ENCODE data around the gene DAND5. TPM values are rescaled to one million over a fixed set of nuclear protein-coding genes. Genes with fewer than 3 reads are reported as not detected.

DAND5 gene
- total and polyA plus RNA-seq, 9 of the 15 experiments (the other 6 are each of a cell fraction or from before 2014, with no cell fraction given): 0.22 to 0.83 (median 0.60) TPM

DNA sequence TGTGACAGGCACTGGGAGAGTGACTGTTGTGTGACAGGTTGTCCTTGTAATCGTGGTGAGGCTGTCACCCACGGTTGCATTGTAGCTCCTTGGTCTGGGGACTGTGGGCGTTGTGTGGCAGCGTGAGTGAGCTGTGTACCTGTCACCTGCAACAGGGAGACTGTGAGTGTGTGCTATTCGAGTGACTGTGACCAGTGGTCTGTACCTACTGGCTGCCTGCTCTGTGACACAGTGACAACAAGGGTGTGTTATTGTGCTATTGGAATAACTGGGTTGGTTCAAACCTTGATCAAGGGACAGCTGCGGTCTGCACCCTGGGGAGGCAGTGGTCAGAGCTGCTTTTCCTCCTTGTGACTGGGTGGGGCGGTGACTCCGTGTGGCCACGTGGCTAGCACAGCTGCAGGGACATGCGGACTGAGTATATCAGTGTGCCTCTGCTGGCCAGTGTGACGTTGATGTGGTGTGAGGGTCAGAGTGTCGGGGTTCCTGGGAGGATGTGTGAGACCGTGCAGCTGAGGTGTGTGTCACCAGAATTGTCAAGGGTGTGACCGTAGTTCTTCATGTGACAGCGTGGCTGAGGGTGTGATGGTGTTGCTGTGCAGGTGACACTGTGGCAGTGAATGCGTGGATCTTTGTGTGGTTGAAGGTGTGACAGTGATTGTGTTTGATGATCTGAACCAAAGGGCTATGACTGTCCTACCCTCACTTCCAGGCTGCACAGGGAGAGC is 15.8 kb downstream of the DAND5 start (continued):
- TF ChIP-seq, protein P1, sequence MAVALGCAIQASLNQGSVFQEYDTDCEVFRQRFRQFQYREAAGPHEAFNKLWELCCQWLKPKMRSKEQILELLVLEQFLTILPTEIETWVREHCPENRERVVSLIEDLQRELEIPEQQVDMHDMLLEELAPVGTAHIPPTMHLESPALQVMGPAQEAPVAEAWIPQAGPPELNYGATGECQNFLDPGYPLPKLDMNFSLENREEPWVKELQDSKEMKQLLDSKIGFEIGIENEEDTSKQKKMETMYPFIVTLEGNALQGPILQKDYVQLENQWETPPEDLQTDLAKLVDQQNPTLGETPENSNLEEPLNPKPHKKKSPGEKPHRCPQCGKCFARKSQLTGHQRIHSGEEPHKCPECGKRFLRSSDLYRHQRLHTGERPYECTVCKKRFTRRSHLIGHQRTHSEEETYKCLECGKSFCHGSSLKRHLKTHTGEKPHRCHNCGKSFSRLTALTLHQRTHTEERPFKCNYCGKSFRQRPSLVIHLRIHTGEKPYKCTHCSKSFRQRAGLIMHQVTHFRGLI (CRISPR knock-in tag; IDR thresholded peaks at IDR 0.05): no peak
- TF ChIP-seq RFX5 (IDR thresholded peaks at IDR 0.05; ENCODE audit: low read depth, low read length) (no peak), STAT5A (IDR thresholded peaks at IDR 0.05; ENCODE audit: borderline replicate concordance, low read length) (no peak), MTF1 (CRISPR knock-in tag; IDR thresholded peaks at IDR 0.05; ENCODE audit: borderline replicate concordance) (no peak), ZNF699 (CRISPR knock-in tag; IDR thresholded peaks at IDR 0.05; ENCODE audit: insufficient replicate concordance) (no peak), RUNX1 (IDR thresholded peaks at IDR 0.05; ENCODE audit: low read depth) (no peak), MTA3 (IDR thresholded peaks at IDR 0.05; ENCODE audit: borderline replicate concordance) (no peak; the same call in 1 of the 2 replicates), BDP1 (IDR thresholded peaks at IDR 0.05; ENCODE audit: insufficient read depth, insufficient read length) (no peak), ZNF217 (CRISPR knock-in tag; IDR thresholded peaks at IDR 0.05) (no peak), ZNF263 (CRISPR knock-in tag; IDR thresholded peaks at IDR 0.05; ENCODE audit: borderline replicate concordance) (no peak)
- TF ChIP-seq, protein P2, sequence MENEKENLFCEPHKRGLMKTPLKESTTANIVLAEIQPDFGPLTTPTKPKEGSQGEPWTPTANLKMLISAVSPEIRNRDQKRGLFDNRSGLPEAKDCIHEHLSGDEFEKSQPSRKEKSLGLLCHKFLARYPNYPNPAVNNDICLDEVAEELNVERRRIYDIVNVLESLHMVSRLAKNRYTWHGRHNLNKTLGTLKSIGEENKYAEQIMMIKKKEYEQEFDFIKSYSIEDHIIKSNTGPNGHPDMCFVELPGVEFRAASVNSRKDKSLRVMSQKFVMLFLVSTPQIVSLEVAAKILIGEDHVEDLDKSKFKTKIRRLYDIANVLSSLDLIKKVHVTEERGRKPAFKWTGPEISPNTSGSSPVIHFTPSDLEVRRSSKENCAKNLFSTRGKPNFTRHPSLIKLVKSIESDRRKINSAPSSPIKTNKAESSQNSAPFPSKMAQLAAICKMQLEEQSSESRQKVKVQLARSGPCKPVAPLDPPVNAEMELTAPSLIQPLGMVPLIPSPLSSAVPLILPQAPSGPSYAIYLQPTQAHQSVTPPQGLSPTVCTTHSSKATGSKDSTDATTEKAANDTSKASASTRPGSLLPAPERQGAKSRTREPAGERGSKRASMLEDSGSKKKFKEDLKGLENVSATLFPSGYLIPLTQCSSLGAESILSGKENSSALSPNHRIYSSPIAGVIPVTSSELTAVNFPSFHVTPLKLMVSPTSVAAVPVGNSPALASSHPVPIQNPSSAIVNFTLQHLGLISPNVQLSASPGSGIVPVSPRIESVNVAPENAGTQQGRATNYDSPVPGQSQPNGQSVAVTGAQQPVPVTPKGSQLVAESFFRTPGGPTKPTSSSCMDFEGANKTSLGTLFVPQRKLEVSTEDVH (IDR thresholded peaks at IDR 0.05; ENCODE audit: low read depth, partially characterized antibody): no peak
- TF ChIP-seq, protein P3, sequence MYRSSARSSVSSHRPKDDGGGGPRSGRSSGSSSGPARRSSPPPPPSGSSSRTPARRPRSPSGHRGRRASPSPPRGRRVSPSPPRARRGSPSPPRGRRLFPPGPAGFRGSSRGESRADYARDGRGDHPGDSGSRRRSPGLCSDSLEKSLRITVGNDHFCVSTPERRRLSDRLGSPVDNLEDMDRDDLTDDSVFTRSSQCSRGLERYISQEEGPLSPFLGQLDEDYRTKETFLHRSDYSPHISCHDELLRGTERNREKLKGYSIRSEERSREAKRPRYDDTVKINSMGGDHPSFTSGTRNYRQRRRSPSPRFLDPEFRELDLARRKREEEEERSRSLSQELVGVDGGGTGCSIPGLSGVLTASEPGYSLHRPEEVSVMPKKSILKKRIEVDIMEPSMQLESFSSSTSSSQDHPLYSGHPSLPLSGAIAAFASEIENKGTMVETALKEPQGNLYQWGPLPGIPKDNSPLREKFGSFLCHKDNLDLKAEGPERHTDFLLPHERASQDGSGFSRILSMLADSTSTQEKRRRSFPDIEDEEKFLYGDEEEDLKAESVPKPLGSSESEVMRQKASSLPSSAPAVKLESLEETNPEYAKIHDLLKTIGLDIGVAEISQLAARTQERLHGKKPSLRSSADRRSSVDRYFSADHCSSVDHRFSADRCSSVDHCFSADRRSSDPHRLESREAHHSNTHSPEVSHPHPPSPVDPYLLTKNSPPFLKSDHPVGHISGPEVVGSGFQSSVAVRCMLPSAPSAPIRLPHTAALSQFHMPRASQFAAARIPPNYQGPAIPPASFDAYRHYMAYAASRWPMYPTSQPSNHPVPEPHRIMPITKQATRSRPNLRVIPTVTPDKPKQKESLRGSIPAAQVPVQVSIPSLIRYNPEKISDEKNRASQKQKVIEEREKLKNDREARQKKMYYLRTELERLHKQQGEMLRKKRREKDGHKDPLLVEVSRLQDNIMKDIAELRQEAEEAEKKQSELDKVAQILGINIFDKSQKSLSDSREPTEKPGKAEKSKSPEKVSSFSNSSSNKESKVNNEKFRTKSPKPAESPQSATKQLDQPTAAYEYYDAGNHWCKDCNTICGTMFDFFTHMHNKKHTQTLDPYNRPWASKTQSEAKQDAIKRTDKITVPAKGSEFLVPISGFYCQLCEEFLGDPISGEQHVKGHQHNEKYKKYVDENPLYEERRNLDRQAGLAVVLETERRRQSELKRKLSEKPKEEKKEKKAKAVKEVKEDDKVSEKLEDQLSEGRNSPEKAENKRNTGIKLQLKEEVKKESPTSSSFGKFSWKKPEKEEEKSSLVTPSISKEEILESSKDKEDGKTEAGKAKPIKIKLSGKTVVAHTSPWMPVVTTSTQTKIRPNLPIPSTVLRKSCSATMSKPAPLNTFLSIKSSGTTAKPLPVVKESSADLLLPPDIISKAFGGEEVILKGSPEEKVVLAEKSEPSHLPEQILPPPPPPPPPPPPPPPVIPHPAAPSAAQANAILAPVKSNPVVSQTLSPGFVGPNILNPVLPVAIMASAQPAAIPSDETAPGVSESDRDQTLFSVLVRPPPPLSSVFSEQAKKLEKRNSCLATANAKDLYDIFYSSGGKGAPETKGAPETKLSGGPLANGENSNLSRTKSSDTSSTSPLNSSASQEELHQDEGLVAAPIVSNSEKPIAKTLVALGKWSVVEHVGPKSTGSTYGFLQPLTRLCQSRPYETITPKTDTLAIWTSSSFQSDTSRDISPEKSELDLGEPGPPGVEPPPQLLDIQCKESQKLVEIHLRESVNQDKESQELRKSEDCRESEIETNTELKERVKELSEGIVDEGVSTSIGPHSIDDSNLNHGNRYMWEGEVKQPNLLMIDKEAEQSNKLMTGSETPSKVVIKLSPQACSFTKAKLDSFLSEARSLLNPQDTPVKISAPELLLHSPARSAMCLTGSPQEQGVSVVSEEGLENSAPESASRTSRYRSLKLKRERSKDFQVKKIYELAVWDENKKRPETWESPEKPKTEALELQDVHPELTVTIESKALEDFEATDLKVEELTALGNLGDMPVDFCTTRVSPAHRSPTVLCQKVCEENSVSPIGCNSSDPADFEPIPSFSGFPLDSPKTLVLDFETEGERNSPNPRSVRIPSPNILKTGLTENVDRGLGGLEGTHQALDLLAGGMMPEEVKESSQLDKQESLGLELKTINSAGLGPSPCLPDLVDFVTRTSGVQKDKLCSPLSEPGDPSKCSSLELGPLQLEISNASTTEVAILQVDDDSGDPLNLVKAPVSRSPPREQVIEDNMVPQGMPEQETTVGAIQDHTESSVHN (IDR thresholded peaks at IDR 0.05; ENCODE audit: borderline replicate concordance in 1 of 2, low read depth in 1 of 2): peak in 1 of 2 experiments; percentile 79; a peak in 1 of 4 replicates
- TF ChIP-seq, protein P4, sequence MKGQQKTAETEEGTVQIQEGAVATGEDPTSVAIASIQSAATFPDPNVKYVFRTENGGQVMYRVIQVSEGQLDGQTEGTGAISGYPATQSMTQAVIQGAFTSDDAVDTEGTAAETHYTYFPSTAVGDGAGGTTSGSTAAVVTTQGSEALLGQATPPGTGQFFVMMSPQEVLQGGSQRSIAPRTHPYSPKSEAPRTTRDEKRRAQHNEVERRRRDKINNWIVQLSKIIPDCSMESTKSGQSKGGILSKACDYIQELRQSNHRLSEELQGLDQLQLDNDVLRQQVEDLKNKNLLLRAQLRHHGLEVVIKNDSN (CRISPR knock-in tag; IDR thresholded peaks at IDR 0.05): peak; percentile 99

Measured in K562 (cell line).